ENCODE measurements around the gene ASPG. TPM values are rescaled to one million over a fixed set of nuclear protein-coding genes. Genes with fewer than 3 reads are reported as not detected.

ASPG gene
- total RNA-seq, 1 experiment from 2014 or later: not detected

GRCh38 chr14:104148433-104149277 is 63.2 kb downstream of the ASPG start:
- CTCF ChIA-PET: no interaction called here
- peaks cover 5% of the 10 kb centered on the region for H3K4me1 ChIP-seq (ENCODE audit: control insufficient read depth, insufficient read depth, low read length)
- DNase-seq (ENCODE audit: low read depth, low spot score) (no peak), ATAC-seq (no peak)
- intact Hi-C loops (cut with micrococcal nuclease; ENCODE audit: unreplicated experiment): no loop called here
- H3K4me3 ChIP-seq (ENCODE audit: low read depth in 2 of 2, low read length in 2 of 2): no peak overlapping the region
- BruUV-seq (replicated peaks): no TSS peak
- H3K27me3 ChIP-seq (ENCODE audit: control insufficient read depth, insufficient read depth, low read length): no peaks in the 10 kb centered on the region
- no peak for TF ChIP-seq TCF7L2 (IDR thresholded peaks at IDR 0.05; ENCODE audit: low read depth, low read length)
- TF ChIP-seq POLR2AphosphoS5 (IDR thresholded peaks at IDR 0.05; ENCODE audit: low read depth, low read length): no peak
- TF ChIP-seq, protein P1, sequence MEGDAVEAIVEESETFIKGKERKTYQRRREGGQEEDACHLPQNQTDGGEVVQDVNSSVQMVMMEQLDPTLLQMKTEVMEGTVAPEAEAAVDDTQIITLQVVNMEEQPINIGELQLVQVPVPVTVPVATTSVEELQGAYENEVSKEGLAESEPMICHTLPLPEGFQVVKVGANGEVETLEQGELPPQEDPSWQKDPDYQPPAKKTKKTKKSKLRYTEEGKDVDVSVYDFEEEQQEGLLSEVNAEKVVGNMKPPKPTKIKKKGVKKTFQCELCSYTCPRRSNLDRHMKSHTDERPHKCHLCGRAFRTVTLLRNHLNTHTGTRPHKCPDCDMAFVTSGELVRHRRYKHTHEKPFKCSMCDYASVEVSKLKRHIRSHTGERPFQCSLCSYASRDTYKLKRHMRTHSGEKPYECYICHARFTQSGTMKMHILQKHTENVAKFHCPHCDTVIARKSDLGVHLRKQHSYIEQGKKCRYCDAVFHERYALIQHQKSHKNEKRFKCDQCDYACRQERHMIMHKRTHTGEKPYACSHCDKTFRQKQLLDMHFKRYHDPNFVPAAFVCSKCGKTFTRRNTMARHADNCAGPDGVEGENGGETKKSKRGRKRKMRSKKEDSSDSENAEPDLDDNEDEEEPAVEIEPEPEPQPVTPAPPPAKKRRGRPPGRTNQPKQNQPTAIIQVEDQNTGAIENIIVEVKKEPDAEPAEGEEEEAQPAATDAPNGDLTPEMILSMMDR (IDR thresholded peaks at IDR 0.05): no peak
- TF ChIP-seq REST (IDR thresholded peaks at IDR 0.05; ENCODE audit: insufficient read depth in 1 of 2, low read depth in 2 of 2, low read length in 1 of 2): no peak
- no peak for TF ChIP-seq SIN3A (IDR thresholded peaks at IDR 0.05; ENCODE audit: borderline replicate concordance, insufficient read depth, low read depth, low read length)
- POLR2A ChIA-PET: no interaction called here
- H3K36me3 ChIP-seq (ENCODE audit: control insufficient read depth, insufficient read depth, low read length): no peaks in the 10 kb centered on the region
- H3K27ac ChIP-seq (ENCODE audit: low read length): no peak overlapping the region
- in situ Hi-C loops (cut with HindIII; ENCODE audit: low pct_unique_long_range_greater_than_20kb, low sequenced_read_pairs): no loop called here
- no peaks in the 10 kb centered on the region for H3K9me3 ChIP-seq (ENCODE audit: control insufficient read depth, insufficient read depth, low read depth, low read length)

DNA sequence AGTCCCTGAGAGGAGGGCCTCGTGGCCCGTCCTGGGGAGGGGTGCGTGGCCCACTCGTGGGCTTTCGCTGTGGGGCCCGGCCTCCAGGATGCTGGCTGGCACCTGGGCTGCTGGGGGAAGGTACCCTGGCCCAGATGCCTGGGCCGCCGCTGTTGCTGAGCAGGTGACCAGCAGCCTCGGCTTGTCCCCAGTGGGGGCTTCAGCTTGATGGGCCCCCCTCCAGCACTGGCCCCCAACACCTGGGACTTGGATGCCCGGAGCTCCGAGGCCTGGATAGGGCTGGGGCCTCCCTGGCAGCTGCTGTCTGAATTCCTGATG is 63.7 kb downstream of the ASPG start:
- H3K4me3 ChIP-seq (ENCODE audit: low read depth in 2 of 2, low read length in 2 of 2): no peak overlapping the region
- CTCF ChIA-PET: no interaction called here
- POLR2A ChIA-PET: no interaction called here
- H3K27ac ChIP-seq (ENCODE audit: low read length): no peak overlapping the region
- H3K4me1 ChIP-seq (ENCODE audit: control insufficient read depth, insufficient read depth, low read length): peaks cover 5% of the 10 kb centered on the region
- in situ Hi-C loops (cut with HindIII; ENCODE audit: low pct_unique_long_range_greater_than_20kb, low sequenced_read_pairs): no loop called here
- TF ChIP-seq, protein P1 (IDR thresholded peaks at IDR 0.05): no peak
- no peak for TF ChIP-seq TCF7L2 (IDR thresholded peaks at IDR 0.05; ENCODE audit: low read depth, low read length)
- TF ChIP-seq POLR2AphosphoS5 (IDR thresholded peaks at IDR 0.05; ENCODE audit: low read depth, low read length): no peak
- TF ChIP-seq SIN3A (IDR thresholded peaks at IDR 0.05; ENCODE audit: borderline replicate concordance, insufficient read depth, low read depth, low read length): no peak
- no peak for TF ChIP-seq REST (IDR thresholded peaks at IDR 0.05; ENCODE audit: insufficient read depth in 1 of 2, low read depth in 2 of 2, low read length in 1 of 2)
- DNase-seq (ENCODE audit: low read depth, low spot score): no peak
- intact Hi-C loops (cut with micrococcal nuclease; ENCODE audit: unreplicated experiment): no loop called here
- BruUV-seq (replicated peaks): no TSS peak
- no peaks in the 10 kb centered on the region for H3K27me3 ChIP-seq (ENCODE audit: control insufficient read depth, insufficient read depth, low read length)
- H3K9me3 ChIP-seq (ENCODE audit: control insufficient read depth, insufficient read depth, low read depth, low read length): no peaks in the 10 kb centered on the region
- no peaks in the 10 kb centered on the region for H3K36me3 ChIP-seq (ENCODE audit: control insufficient read depth, insufficient read depth, low read length)
- no peak for ATAC-seq

Measured in Panc1 (cell line).